Heart left ventricle (tissue), 16 donors: Measurements from ENCODE around the gene APH1A. TPM values are rescaled to one million over a fixed set of nuclear protein-coding genes. Genes with fewer than 3 reads are reported as not detected.

Experiments used
- ATAC-seq, 4 donors: fragments of 200-7000 bp; cut with Tn5 transposase; one replicate each; pipeline ENCODE4 v1.9.1; 2020 to 2022; ENCODE audit warnings: moderate library complexity in 4 of 4, mild to moderate bottlenecking in 3 of 4, moderate number of reproducible peaks in 1 of 4
- DNase-seq, 5 donors: peaks; one replicate each; pipeline ENCODE4 v3.0.0-alpha.2; 2020
- H3K27ac ChIP-seq, 12 donors: fragments of 200-600 bp; sonication (generic) in 4 of 12; one replicate each; pipeline versions ENCODE4 v1.5.0 to v1.8.0; 2016 to 2022; ENCODE audit warnings: mild to moderate bottlenecking in 2 of 12
- H3K27me3 ChIP-seq, 9 donors: fragments of 200-600 bp; sonication (generic) in 2 of 9; one replicate each; pipeline versions ENCODE4 v1.5.1 to v1.8.0; 2016 to 2022; ENCODE audit warnings: mild to moderate bottlenecking in 3 of 9
- H3K36me3 ChIP-seq, 9 donors: fragments of 200-600 bp; sonication (generic) in 2 of 9; one replicate each; pipeline versions ENCODE4 v1.5.0 to v1.8.0; 2018 to 2022; ENCODE audit warnings: mild to moderate bottlenecking in 2 of 9
- H3K4me1 ChIP-seq, 12 donors: fragments of 200-600 bp; sonication (generic) in 4 of 12; one replicate each; pipeline versions ENCODE4 v1.5.0 to v1.8.0; 2016 to 2022; ENCODE audit warnings: mild to moderate bottlenecking in 3 of 12
- H3K4me3 ChIP-seq, 12 donors: fragments of 200-600 bp; sonication (generic) in 4 of 12; one replicate each; pipeline versions ENCODE4 v1.5.0 to v1.8.0; 2017 to 2022; ENCODE audit warnings: mild to moderate bottlenecking in 9 of 12, moderate library complexity in 4 of 12
- H3K9me3 ChIP-seq, 12 donors: fragments of 200-600 bp; sonication (generic) in 4 of 12; one replicate each; pipeline versions ENCODE4 v1.5.0 to v1.8.0; 2016 to 2022; ENCODE audit warnings: mild to moderate bottlenecking in 1 of 12
- CTCF ChIP-seq, 12 donors: fragments of 200-600 bp; sonication (generic) in 4 of 12; IDR thresholded peaks; one replicate each; pipeline versions ENCODE4 v1.5.0 to v1.8.0; 2018 to 2022; ENCODE audit warnings: antibody characterized with exemption in 12 of 12, mild to moderate bottlenecking in 5 of 12
- POLR2A ChIP-seq, 2 donors: fragments of 450-650 bp; IDR thresholded peaks; one replicate each; pipeline ENCODE4 v1.6.1; 2017; ENCODE audit warnings: antibody characterized with exemption in 2 of 2, mild to moderate bottlenecking in 2 of 2, moderate library complexity in 2 of 2
- WGBS, 4 donors: extraction: QIAGEN DNeasy Blood & Tissue Kit in 2 of 4; methylation state at CpG; one replicate each; pipeline versions ENCODE4 v1.1.5 to v1.1.7; 2013 to 2018; 5-methylcytosine and 5-hydroxymethylcytosine counted together
- intact Hi-C, 10 donors: fragments of 100-400 bp; cut with DNase I; formaldehyde crosslinking; loops; one replicate each; pipeline versions ENCODE4 v1.11.1 to v1.14.2; 2022
- polyA plus RNA-seq, 2 donors: library from polyadenylated mRNA; stranded (reverse); fragments of 200-250 nt; gene quantifications; one replicate each; pipeline ENCODE4 v1.2.3, GENCODE V29; 2013
- total RNA-seq, 9 donors: library from RNA; depleted of rRNA in 2 of 9; stranded (reverse); fragments of >200 nt in 2 of 9; fragmentation: NEBNext Ultra II Directional in 3 of 9; extraction: Animal tissue kit (Norgen Biotek cat#: 25700) in 3 of 9; gene quantifications; one replicate each; pipeline versions ENCODE4 v1.1.0 to v1.2.4, GENCODE V29; 2016 to 2023
- donor health status: ischemic (EF 13 %, LVEDD 7.1; RV severe dilation, severe dysfunction).
- donor health status: healthy with polysubstance abuse.
- donor health status: DM: no; HTN: yes; CAD: no.
- donor health status: DM: no; HTN: no; CAD: no.
- donor health status: ischemic (EF 25% LVEDD 6.9; RV normal size, moderate dysfunction).
- donor health status: ischemic (EF 25% LVEDD 5.7; RV mildly dilated, moderate dysfunction).
- donor health status: healthy.
- donor health status: DM: yes; HTN: yes; CAD: no.
- donor health status: ischemic (EF 35%, LVEDD 5.7; RV mildly dilated, moderate dysfunction).
- donor health status: nonischemic (EF 11% LVEDD 7.7; RV severe dilation, severe dysfunction).
- donor health status: DM: yes; HTN: yes; CAD: no.
- donor health status: PGD.
- donor health status: ischemic (EF 29% LVEDD 5.4; RV normal size, mild dysfunction).
- donor health status: nonischemic (EF 23%, LVEDD 6.1; RV moderate dilation, normal function).

APH1A gene
- total and polyA plus RNA-seq, 11 donors: 50.1 to 102 (median 59.8) TPM

GRCh38 chr1:150293433-150294253 is 24.8 kb upstream of the APH1A start, which contains the start of gene MRPS21:
TSS of gene MRPS21 (plus strand) at chr1:150293861. CDS start at chr1:150294367, 506 bp downstream.
- H3K36me3 ChIP-seq: peaks cover 0 to 40% (median 32%) of the 10 kb centered on the region in 9 donors
- H3K4me3 ChIP-seq: peak within 1 kb of the TSS; percentile 53 to 83 (median 76)
- H3K27ac ChIP-seq: peak within 1 kb of the TSS; percentile 39 to 88 (median 86)
- H3K4me1 ChIP-seq: peaks cover 0 to 22% (median 9%) of the 10 kb centered on the region in 12 donors
- 5 to 10% (median 6%) methylated on average over 43 of the region's 43 CpGs for WGBS, 4 donors
- TF ChIP-seq POLR2A (IDR thresholded peaks at IDR 0.05) (peak in 1 of 2 donors; percentile 53), CTCF (IDR thresholded peaks at IDR 0.05) (no peak)
- intact Hi-C loops: no loop called here
- peak; percentile 90 to 93 (median 92) for DNase-seq
- peak; percentile 95 to 99 (median 98) for ATAC-seq
- H3K27me3 ChIP-seq: no peaks in the 10 kb centered on the region
- H3K9me3 ChIP-seq: no peaks in the 10 kb centered on the region

- no peak for ATAC-seq
Observed at GRCh38 chr1:150288822-150289221, 20.0 kb upstream of the APH1A start.

GRCh38 chr1:150288382-150288781 is 19.6 kb upstream of the APH1A start:
- intact Hi-C loops: no loop called here
- 90 to 93% (median 92%) methylated on average over 1 of the region's 1 CpG for WGBS, 4 donors
- ATAC-seq: no peak
- TF ChIP-seq POLR2A (IDR thresholded peaks at IDR 0.05) (no peak), CTCF (IDR thresholded peaks at IDR 0.05) (no peak)
- H3K4me3 ChIP-seq: no peak overlapping the region
- DNase-seq: no peak
- no peaks in the 10 kb centered on the region for H3K27me3 ChIP-seq
- H3K27ac ChIP-seq: no peak overlapping the region
- peaks cover 0 to 47% (median 17%) of the 10 kb centered on the region in 9 donors for H3K36me3 ChIP-seq
- peaks cover 0 to 17% (median 6%) of the 10 kb centered on the region in 12 donors for H3K4me1 ChIP-seq
- H3K9me3 ChIP-seq: no peaks in the 10 kb centered on the region

More at GRCh38 chr1:150288822-150289221, 20.0 kb upstream of the APH1A start:
- no peak overlapping the region for H3K4me3 ChIP-seq
- intact Hi-C loops: no loop called here
- TF ChIP-seq CTCF (IDR thresholded peaks at IDR 0.05) (no peak), POLR2A (IDR thresholded peaks at IDR 0.05) (no peak)
- H3K27me3 ChIP-seq: no peaks in the 10 kb centered on the region
- H3K36me3 ChIP-seq: peaks cover 0 to 47% (median 17%) of the 10 kb centered on the region in 9 donors
- DNase-seq: no peak
- H3K27ac ChIP-seq: no peak overlapping the region
- peaks cover 0 to 14% (median 6%) of the 10 kb centered on the region in 12 donors for H3K4me1 ChIP-seq
- 82 to 88% (median 88%) methylated on average over 4 of the region's 4 CpGs for WGBS, 4 donors
- H3K9me3 ChIP-seq: no peaks in the 10 kb centered on the region

- H3K27me3 ChIP-seq: no peaks in the 10 kb centered on the region
- H3K9me3 ChIP-seq: no peaks in the 10 kb centered on the region
- 78 to 86% (median 82%) methylated on average over 12 of the region's 12 CpGs for whole genome bisulfite sequencing, 4 donors
- peak overlapping the region in 9 of 12 donors; percentile 61 to 98 (median 93) for H3K27ac ChIP-seq
- ATAC-seq (no peak), DNase-seq (no peak)
- H3K36me3 ChIP-seq: peaks cover 0 to 50% (median 21%) of the 10 kb centered on the region in 9 donors
- intact Hi-C loops: loop anchor here in 1 of 10 donors (5.0 kb wide), 1 partner anchor 79 kb away; the partner anchor contains the start of gene RPRD2
- H3K4me3 ChIP-seq: peak overlapping the region in 9 of 12 donors; percentile 58 to 98 (median 67)
- H3K4me1 ChIP-seq: peaks cover 0 to 34% (median 21%) of the 10 kb centered on the region in 12 donors
- TF ChIP-seq POLR2A (IDR thresholded peaks at IDR 0.05) (no peak), CTCF (IDR thresholded peaks at IDR 0.05) (no peak)
Observed at GRCh38 chr1:150283260-150283659, 14.4 kb upstream of the APH1A start.
